Right cardiac atrium (tissue), 5 donors: ENCODE results near the gene ZFP28. TPM values are rescaled to one million over a fixed set of nuclear protein-coding genes. Genes with fewer than 3 reads are reported as not detected.

ENCODE experiments used
- ATAC-seq, 2 donors: fragments of 200-7000 bp; cut with Tn5 transposase; one replicate each; pipeline versions ENCODE4 v1.8.0 to v1.9.1; 2020; ENCODE audit warnings: moderate library complexity in 2 of 2, mild to moderate bottlenecking in 1 of 2
- DNase-seq, 3 donors: peaks; one replicate each; pipeline ENCODE4 v3.0.0-alpha.2; 2020
- H3K27ac ChIP-seq: one replicate; pipeline ENCODE4 v1.5.1; 2013; ENCODE audit warnings: mild to moderate bottlenecking, low read length, control low read depth, moderate library complexity
- H3K27me3 ChIP-seq: one replicate; pipeline ENCODE4 v1.6.1; 2013; ENCODE audit not compliant: control insufficient read depth, insufficient read depth
- H3K4me1 ChIP-seq: one replicate; pipeline ENCODE4 v1.6.1; 2013; ENCODE audit warnings: low read length; ENCODE audit not compliant: control insufficient read depth, insufficient read depth
- H3K4me3 ChIP-seq: one replicate; pipeline ENCODE4 v1.5.1; 2013; ENCODE audit warnings: low read length, control low read depth
- H3K9me3 ChIP-seq: one replicate; pipeline ENCODE4 v1.6.1; 2013; ENCODE audit warnings: low read length; ENCODE audit not compliant: control insufficient read depth
- WGBS: extraction: QIAGEN DNeasy Blood & Tissue Kit; methylation state at CpG from one replicate; pipeline ENCODE4 v1.1.7; 2013; 5-methylcytosine and 5-hydroxymethylcytosine counted together
- intact Hi-C, 4 donors: fragments of 100-400 bp; cut with DNase I; formaldehyde crosslinking; loops; one replicate each; pipeline versions ENCODE4 v1.11.0 to v1.14.0; 2022 to 2023
- polyA plus RNA-seq: library from polyadenylated mRNA; stranded (reverse); fragments of 200-250 nt; gene quantifications from one replicate; pipeline ENCODE4 v1.2.3, GENCODE V29; 2013
- total RNA-seq, 4 donors: library from RNA; stranded (reverse); fragmentation: NEBNext Ultra II Directional; extraction: Animal tissue kit (Norgen Biotek cat#: 25700); gene quantifications; one replicate each; pipeline ENCODE4 v1.2.1, GENCODE V29; 2021
- donor health status: healthy with polysubstance abuse.
- donor health status: DM: no; HTN: yes; CAD: no.
- donor health status: DM: no; HTN: no; CAD: no.
- donor health status: DM: no; HTN: yes; CAD: no; lungs with severe emphysema.
- donor health status: DM: yes; HTN: yes; CAD: no.

ZFP28 gene
- total and polyA plus RNA-seq, 5 donors: 3.8 to 6.7 (median 5.6) TPM

DNA sequence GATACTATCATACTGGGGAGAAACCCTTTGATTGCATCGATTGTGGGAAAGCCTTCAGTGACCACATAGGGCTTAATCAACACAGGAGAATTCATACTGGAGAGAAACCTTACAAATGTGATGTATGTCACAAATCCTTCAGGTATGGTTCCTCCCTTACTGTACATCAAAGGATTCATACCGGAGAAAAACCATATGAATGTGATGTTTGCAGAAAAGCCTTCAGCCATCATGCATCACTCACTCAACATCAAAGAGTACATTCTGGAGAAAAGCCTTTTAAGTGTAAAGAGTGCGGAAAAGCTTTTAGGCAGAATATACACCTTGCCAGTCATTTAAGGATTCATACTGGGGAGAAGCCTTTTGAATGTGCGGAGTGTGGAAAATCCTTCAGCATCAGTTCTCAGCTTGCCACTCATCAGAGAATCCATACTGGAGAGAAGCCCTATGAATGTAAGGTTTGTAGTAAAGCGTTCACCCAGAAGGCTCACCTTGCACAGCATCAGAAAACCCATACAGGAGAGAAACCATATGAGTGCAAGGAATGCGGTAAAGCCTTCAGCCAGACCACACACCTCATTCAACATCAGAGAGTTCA is 15.6 kb downstream of the ZFP28 start:
- no peaks in the 10 kb centered on the region for H3K4me1 ChIP-seq
- peak overlapping the region; percentile 27 for H3K4me3 ChIP-seq
- no peak for ATAC-seq
- intact Hi-C loops: no loop called here
- H3K27ac ChIP-seq: no peak overlapping the region
- DNase-seq: no peak
- peaks cover 18% of the 10 kb centered on the region for H3K9me3 ChIP-seq
- H3K27me3 ChIP-seq: no peaks in the 10 kb centered on the region
- 98% methylated on average over 6 of the region's 6 CpGs for WGBS

DNA sequence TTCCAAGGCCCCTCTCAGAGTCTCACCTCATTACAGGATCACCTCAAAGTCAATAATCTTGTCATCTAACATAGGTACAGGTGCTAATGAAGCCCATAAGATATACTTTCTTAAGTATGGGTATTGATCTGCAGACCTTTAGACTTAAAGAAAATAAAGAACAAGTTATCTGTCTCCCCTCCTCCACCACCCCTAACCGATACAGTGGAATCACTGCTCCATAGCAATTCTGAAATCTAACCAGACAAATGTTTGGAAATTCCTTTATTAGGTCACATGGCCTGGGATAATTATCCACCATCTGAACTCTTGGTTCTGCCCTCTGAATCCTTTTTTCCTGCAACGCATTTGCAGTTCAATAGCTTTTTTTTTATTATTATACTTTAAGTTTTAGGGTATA is 24.0 kb downstream of the ZFP28 start:
- intact Hi-C loops: loop anchor here in 1 of 4 donors (10.0 kb wide), 1 partner anchor 158 kb away; the partner anchor contains the start of gene ZNF583
- Histone ChIP-seq H3K4me1 (peaks cover under 1% of the 10 kb centered on the region), H3K27ac (no peak overlapping the region), H3K9me3 (peaks cover 3% of the 10 kb centered on the region), H3K27me3 (no peaks in the 10 kb centered on the region), H3K4me3 (no peak overlapping the region)
- DNase-seq (no peak), ATAC-seq (no peak)
- WGBS: 98% methylated on average over 2 of the region's 2 CpGs

DNA sequence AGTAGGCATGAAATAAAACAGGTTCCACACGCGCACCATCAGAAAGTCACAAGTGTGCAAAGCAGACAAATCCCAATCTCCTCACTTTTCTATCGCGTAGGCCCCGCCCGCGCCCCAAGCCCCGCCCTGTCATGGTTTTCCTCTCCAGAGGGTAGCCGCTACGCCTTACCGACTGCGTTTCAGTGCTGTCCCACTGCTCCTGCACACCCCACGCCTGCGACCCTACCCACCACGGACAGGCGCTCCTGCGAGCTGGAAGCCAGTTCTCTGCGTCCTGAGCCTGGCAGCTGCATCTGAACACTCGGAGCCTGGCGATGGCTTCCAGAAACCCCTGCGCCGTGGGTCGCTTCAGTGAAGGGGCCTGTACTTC is 28.1 kb downstream of the ZFP28 start:
- under 1% methylated on average over 23 of the region's 23 CpGs for WGBS
- DNase-seq (peak; percentile 63 to 88 (median 86)), ATAC-seq (peak; percentile 80 to 81)
- peaks cover 7% of the 10 kb centered on the region for H3K4me1 ChIP-seq
- H3K4me3 ChIP-seq: peak overlapping the region; percentile 82
- peak overlapping the region; percentile 88 for H3K27ac ChIP-seq
- no peaks in the 10 kb centered on the region for H3K27me3 ChIP-seq
- intact Hi-C loops: loop anchor here in 1 of 4 donors (10.0 kb wide), 1 partner anchor 162 kb away; the partner anchor contains the start of gene ZNF583
- peaks cover 6% of the 10 kb centered on the region for H3K9me3 ChIP-seq

DNA sequence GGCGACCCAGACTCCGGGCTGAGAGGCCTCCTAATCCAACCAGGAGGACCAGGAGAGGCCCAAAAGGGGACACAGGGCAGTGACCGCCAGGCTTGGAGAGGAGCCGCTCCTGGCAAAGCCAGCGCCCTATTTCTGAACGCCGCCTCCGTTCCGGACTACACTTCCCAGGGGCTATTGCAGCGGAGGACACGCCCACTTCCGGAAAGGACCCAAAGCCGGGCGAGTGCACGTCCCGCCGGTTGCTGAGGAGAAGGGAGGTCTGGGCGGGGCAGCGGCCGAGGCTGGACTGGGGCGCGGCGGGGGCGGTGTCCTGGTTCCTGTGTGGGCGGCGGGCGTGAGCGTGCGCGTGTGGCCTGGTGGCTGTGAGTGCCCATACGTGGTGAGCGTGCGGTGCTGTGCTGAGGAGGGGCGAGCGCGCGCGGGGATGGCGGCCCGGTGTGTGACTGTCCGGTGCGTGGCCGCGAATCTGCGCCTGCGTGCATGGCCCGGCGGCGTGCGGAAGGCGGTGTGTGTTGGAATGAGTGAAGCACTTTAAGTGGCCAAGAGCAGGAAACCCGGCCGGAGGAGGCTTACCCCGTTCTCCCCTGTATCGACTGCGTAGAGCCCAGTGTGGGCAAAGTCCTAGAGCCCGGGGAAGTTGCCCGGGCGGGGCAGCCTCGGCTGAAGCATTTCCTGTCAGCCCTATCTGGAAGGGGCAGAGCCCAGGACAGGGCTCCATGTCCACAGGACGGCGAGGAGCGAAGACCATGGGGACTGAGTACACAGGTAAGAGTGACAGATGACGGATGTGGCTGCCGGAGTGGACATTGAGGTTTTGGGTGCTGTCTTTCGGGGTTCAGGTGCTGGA is 28.7 kb downstream of the ZFP28 start, which contains the start of gene ZNF470:
ZNF470 (plus strand) TSS at position 195 of the 847 bp plus-strand sequence. CDS start 2,844 bp downstream, outside the sequence.
- Histone ChIP-seq H3K27ac (peak within 1 kb of the TSS; percentile 88), H3K4me3 (peak within 1 kb of the TSS; percentile 82), H3K9me3 (peaks cover 4% of the 10 kb centered on the region), H3K4me1 (peaks cover 7% of the 10 kb centered on the region), H3K27me3 (no peaks in the 10 kb centered on the region)
- intact Hi-C loops: loop anchor here in 1 of 4 donors (10.0 kb wide), 1 partner anchor 163 kb away; the partner anchor contains the start of gene ZNF583
- DNase-seq (peak; percentile 97 to 98 (median 98)), ATAC-seq (peak; percentile 100)
- 3% methylated on average over 66 of the region's 66 CpGs for WGBS

DNA sequence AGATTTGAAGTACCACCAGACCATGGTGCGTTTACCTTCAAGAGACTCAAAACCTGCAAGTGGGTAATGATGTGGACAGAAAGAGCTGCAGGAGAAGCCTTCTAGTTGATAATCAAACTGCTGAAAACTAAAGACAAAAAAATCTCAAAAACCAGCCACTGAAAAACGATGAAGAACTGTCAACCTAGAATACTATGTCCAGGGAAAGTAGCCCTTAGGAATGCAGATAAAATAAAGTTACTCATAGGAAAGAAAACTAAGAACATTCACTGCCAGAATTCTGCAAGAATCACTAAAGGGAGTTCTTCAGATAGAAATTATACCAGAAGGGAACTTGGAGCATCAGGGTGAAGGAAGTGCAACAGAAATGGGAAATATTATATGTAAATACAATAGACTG is 33.8 kb downstream of the ZFP28 start:
- 46% methylated on average over 2 of the region's 2 CpGs for WGBS
- H3K4me1 ChIP-seq: peaks cover 7% of the 10 kb centered on the region
- H3K9me3 ChIP-seq: peaks cover 9% of the 10 kb centered on the region
- intact Hi-C loops: no loop called here
- no peak overlapping the region for H3K4me3 ChIP-seq
- H3K27me3 ChIP-seq: no peaks in the 10 kb centered on the region
- DNase-seq: no peak
- no peak overlapping the region for H3K27ac ChIP-seq
- ATAC-seq: no peak

DNA sequence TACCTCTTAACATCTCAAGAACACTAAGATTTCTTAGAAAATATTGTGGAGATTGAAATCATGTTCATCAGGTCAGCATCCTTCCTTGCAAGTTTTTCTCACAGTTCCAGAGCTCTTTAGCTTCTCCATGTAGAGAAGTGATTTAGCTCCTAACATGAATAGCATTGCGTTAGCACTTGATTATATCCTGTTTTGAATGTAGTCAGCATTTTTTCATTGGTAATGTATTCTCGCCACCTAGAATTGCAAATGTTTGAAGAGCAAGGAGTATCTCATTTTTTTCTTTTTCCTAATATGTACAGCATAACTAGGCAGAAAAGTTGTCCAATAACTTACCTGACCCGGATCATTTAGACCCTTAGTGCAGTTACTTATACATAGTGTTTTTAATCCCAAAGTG is 35.2 kb downstream of the ZFP28 start:
- no peaks in the 10 kb centered on the region for H3K27me3 ChIP-seq
- 99% methylated on average over 3 of the region's 3 CpGs for WGBS
- no peak overlapping the region for H3K27ac ChIP-seq
- H3K9me3 ChIP-seq: peaks cover 19% of the 10 kb centered on the region
- no peaks in the 10 kb centered on the region for H3K4me1 ChIP-seq
- DNase-seq: no peak
- no peak for ATAC-seq
- no peak overlapping the region for H3K4me3 ChIP-seq
- intact Hi-C loops: no loop called here

DNA sequence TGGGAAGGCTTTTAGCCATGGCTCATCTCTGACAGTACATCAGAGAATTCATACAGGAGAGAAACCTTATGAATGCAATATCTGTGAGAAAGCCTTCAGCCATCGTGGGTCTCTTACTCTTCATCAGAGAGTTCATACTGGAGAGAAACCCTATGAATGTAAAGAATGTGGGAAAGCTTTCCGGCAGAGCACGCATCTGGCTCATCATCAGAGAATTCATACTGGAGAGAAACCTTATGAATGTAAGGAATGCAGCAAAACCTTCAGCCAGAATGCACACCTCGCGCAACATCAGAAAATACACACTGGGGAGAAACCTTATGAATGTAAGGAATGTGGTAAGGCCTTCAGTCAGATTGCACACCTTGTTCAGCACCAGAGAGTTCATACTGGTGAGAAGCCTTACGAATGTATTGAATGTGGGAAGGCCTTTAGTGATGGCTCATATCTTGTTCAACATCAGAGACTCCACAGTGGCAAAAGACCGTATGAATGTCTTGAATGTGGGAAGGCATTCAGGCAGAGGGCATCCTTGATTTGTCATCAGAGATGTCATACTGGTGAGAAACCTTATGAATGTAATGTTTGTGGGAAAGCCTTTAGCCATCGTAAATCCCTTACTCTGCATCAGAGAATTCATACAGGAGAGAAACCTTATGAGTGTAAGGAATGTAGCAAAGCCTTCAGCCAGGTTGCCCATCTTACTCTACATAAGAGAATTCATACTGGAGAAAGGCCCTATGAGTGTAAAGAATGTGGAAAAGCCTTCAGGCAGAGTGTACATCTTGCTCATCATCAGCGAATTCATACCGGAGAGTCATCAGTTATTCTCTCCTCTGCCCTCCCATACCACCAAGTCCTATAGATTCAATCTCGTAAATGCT is 39.2 kb downstream of the ZFP28 start:
- no peak for ATAC-seq
- H3K4me1 ChIP-seq: no peaks in the 10 kb centered on the region
- no peak overlapping the region for H3K27ac ChIP-seq
- DNase-seq: no peak
- no peak overlapping the region for H3K4me3 ChIP-seq
- H3K9me3 ChIP-seq: peaks cover 23% of the 10 kb centered on the region
- intact Hi-C loops: no loop called here
- WGBS: 99% methylated on average over 11 of the region's 11 CpGs
- H3K27me3 ChIP-seq: no peaks in the 10 kb centered on the region

DNA sequence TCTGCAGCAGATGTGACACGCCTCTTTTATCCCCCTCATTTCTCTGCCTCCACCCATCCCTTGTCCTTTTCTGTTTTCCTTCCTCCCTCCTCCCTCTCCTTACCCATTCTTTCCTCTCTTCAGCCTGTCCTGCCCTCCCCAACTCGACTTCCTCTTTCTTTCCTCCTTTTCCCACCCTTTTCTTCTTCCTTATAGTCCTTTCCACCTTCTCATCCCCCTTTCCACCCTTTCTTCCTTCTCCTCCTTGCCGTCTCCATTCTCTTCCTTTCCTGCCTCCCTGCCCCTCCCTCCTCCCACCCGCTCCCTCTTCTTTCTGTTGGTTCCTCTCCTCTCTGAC is 55.7 kb downstream of the ZFP28 start:
- Histone ChIP-seq H3K27ac (no peak overlapping the region), H3K4me3 (peak overlapping the region; percentile 82), H3K4me1 (peaks cover 11% of the 10 kb centered on the region), H3K9me3 (no peaks in the 10 kb centered on the region), H3K27me3 (no peaks in the 10 kb centered on the region)
- intact Hi-C loops: no loop called here
- DNase-seq: no peak
- 65% methylated on average over 4 of the region's 4 CpGs for WGBS
- ATAC-seq: no peak

DNA sequence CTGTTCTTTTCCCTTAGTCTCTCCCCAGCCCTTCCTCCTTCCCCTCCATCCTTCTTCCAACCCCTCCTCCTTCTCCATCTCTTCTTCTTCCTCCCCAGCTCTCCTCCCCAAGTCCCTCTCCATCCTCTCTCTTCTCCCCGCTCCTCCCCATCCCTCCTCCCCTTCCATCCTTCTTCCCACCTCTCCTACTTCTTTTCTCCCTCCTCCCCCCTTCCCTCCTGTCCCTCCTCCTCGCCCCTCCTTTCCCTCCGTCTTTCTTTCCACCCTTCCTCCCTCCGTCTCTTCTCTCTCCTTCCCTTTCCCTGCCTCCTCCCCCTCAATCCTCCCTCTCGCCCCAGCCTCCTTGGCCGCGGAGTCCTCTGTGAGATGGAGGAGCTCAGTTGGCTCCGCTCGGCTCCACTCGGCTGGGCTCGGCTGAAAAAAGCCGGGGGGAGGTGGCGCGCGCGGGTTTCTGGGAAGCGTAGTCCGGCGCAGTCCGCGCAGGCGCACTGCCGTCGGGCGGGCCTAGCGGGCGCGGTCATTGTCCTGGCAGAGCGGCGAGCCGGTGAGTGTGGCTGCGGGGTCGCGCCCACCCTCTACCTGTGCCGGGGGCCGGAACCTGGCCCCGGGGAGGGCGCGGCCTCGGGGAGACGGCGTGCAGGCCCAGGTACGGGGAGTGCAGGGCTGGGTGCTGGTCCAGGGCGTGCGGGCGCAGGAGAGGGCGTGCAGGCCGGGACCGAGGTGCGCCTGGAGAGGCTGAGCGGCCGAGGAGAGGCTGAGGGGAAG is 56.2 kb downstream of the ZFP28 start, which contains the start of gene ZNF71:
ZNF71 (plus strand) TSS at position 520 of the 765 bp plus-strand sequence. CDS start 6,257 bp downstream, outside the sequence.
- Histone ChIP-seq H3K4me1 (peaks cover 11% of the 10 kb centered on the region), H3K9me3 (no peaks in the 10 kb centered on the region), H3K27ac (peak within 1 kb of the TSS; percentile 43), H3K27me3 (no peaks in the 10 kb centered on the region), H3K4me3 (peak within 1 kb of the TSS; percentile 82)
- ATAC-seq: peak; percentile 98 to 99
- under 1% methylated on average over 52 of the region's 52 CpGs for WGBS
- intact Hi-C loops: no loop called here
- peak; percentile 93 to 97 (median 97) for DNase-seq

DNA sequence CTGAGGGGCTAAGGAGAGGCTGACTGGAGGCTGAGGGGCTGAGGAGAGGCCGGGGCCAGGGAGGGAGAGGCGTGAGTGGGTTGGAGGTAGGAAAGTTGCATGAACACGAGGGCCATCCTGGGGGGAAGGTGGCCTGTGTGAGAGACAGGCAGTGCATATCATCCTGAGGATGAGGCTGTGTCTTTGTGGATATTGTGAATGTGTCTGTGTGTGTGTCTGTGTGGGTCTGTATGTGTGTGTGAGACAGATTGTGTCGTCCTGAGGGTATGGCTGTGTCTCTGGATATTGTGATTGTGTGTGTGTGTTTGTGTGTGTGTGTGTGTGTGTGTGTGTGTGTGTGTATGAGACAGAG is 56.8 kb downstream of the ZFP28 start:
- Histone ChIP-seq H3K4me3 (peak overlapping the region; percentile 82), H3K27ac (peak overlapping the region; percentile 43), H3K4me1 (peaks cover 11% of the 10 kb centered on the region), H3K27me3 (no peaks in the 10 kb centered on the region), H3K9me3 (no peaks in the 10 kb centered on the region)
- DNase-seq (no peak), ATAC-seq (peak in 1 of 2 donors; percentile 48)
- intact Hi-C loops: no loop called here
- 0% methylated on average over 4 of the region's 4 CpGs for WGBS
